ENCODE results near the gene PCED1B. TPM values are rescaled to one million over a fixed set of nuclear protein-coding genes. Genes with fewer than 3 reads are reported as not detected.

PCED1B gene
- total RNA-seq, 1 experiment from 2014 or later = 6.6 TPM

- DNase-seq (ENCODE audit: low spot score) (no peak), ATAC-seq (no peak)
- peaks cover 10% of the 10 kb centered on the region for H3K36me3 Mint-ChIP-seq
- H3K9me3 Mint-ChIP-seq = peaks cover 14% of the 10 kb centered on the region
- H3K4me3 Mint-ChIP-seq = no peak overlapping the region
- ChIA-PET POLR2A (no interaction called here), CTCF (no interaction called here)
- peaks cover 18% of the 10 kb centered on the region for H3K4me1 Mint-ChIP-seq
- H3K27ac Mint-ChIP-seq = no peak overlapping the region
- H3K27me3 Mint-ChIP-seq (ENCODE audit: low read depth) = no peaks in the 10 kb centered on the region; the same call in 1 of the 2 replicates
- TF ChIP-seq TEAD1 (CRISPR knock-in tag; IDR thresholded peaks at IDR 0.05) = no peak
- TF ChIP-seq ATF2 (CRISPR knock-in tag; IDR thresholded peaks at IDR 0.05; ENCODE audit: borderline replicate concordance, low read depth) = no peak
- no peak for TF ChIP-seq CTCF (IDR thresholded peaks at IDR 0.05)
- TF ChIP-seq PRRX2 (CRISPR knock-in tag; IDR thresholded peaks at IDR 0.05) = no peak
- TF ChIP-seq FOXK1 (CRISPR knock-in tag; IDR thresholded peaks at IDR 0.05) = no peak
- TF ChIP-seq PRDM15 (CRISPR knock-in tag; IDR thresholded peaks at IDR 0.05) = no peak
- TF ChIP-seq HMGXB4 (CRISPR knock-in tag; IDR thresholded peaks at IDR 0.05) = no peak
- TF ChIP-seq E2F4 (CRISPR knock-in tag; IDR thresholded peaks at IDR 0.05; ENCODE audit: borderline replicate concordance, low read depth) = no peak
- TF ChIP-seq SOX15 (CRISPR knock-in tag; IDR thresholded peaks at IDR 0.05) = no peak
- no peak for TF ChIP-seq OVOL2 (CRISPR knock-in tag; IDR thresholded peaks at IDR 0.05; ENCODE audit: borderline replicate concordance)
Measured at GRCh38 chr12:47152095-47152494, 72.7 kb downstream of the PCED1B start.

GRCh38 chr12:47155457-47156166 is 76.2 kb downstream of the PCED1B start:
- H3K9me3 Mint-ChIP-seq = peaks cover 27% of the 10 kb centered on the region
- DNase-seq (ENCODE audit: low spot score) (no peak), ATAC-seq (no peak)
- TF ChIP-seq TCF7 (CRISPR knock-in tag; IDR thresholded peaks at IDR 0.05; ENCODE audit: low read depth) = no peak
- no peak for TF ChIP-seq ZNF121 (CRISPR knock-in tag; IDR thresholded peaks at IDR 0.05)
- no peak for TF ChIP-seq PRDM15 (CRISPR knock-in tag; IDR thresholded peaks at IDR 0.05)
- peaks cover 9% of the 10 kb centered on the region; the same call in 1 of the 2 replicates for H3K4me1 Mint-ChIP-seq
- no peak overlapping the region for H3K27ac Mint-ChIP-seq
- peaks cover 15% of the 10 kb centered on the region for H3K36me3 Mint-ChIP-seq
- ChIA-PET CTCF (interaction anchor here (1.1 kb wide), 1 partner anchor 123 kb away, joined by 3 read pairs; no protein-coding TSS in a partner anchor), POLR2A (no interaction called here)
- no peak overlapping the region for H3K4me3 Mint-ChIP-seq
- H3K27me3 Mint-ChIP-seq (ENCODE audit: low read depth) = no peaks in the 10 kb centered on the region

Measured in WTC11 (cell line).